DOHH2 (cell line): ENCODE data around the gene HIPK2.

ENCODE experiments used
- EZH2phosphoT487 ChIP-seq: fragments of 200-600 bp; sonication (generic); IDR thresholded peaks from 2 replicates; pipeline ENCODE4 v1.6.1; 2017; ENCODE audit warnings: borderline replicate concordance, mild to moderate bottlenecking, antibody characterized with exemption, low read length, moderate library complexity, mixed read lengths
- TF ChIP-seq, protein P1 (sequence below): fragments of 200-600 bp; sonication (generic); IDR thresholded peaks from one replicate; pipeline ENCODE4 v1.5.1; 2014; ENCODE audit warnings: antibody characterized with exemption, mild to moderate bottlenecking, low read depth, low read length; ENCODE audit not compliant: poor library complexity, severe bottlenecking

DNA sequence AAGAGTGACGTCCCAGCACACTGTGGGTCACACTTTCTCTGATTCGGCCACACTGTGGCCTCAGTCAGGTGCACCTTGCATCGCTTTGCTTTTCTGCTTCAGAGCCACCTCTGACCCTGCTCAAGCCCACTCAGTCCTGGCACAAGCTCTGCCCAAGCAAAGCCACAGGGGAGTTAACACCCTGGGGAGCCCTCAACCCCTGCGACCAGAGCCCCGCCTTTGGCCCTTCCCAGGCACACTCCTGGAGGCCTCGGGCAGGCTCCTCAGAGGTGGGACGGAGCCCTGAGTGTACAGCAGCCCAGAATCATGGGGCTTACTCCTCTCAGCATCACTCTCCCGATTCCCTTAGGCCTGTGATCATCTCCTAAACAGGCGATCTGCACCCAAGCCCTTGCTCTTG, 71.0 kb downstream of the HIPK2 start:
- TF ChIP-seq, protein P1, sequence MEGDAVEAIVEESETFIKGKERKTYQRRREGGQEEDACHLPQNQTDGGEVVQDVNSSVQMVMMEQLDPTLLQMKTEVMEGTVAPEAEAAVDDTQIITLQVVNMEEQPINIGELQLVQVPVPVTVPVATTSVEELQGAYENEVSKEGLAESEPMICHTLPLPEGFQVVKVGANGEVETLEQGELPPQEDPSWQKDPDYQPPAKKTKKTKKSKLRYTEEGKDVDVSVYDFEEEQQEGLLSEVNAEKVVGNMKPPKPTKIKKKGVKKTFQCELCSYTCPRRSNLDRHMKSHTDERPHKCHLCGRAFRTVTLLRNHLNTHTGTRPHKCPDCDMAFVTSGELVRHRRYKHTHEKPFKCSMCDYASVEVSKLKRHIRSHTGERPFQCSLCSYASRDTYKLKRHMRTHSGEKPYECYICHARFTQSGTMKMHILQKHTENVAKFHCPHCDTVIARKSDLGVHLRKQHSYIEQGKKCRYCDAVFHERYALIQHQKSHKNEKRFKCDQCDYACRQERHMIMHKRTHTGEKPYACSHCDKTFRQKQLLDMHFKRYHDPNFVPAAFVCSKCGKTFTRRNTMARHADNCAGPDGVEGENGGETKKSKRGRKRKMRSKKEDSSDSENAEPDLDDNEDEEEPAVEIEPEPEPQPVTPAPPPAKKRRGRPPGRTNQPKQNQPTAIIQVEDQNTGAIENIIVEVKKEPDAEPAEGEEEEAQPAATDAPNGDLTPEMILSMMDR, result no peak
- TF ChIP-seq EZH2phosphoT487, result no peak
